Measurements from ENCODE around the gene PTPRD. TPM values are rescaled to one million over a fixed set of nuclear protein-coding genes. Genes with fewer than 3 reads are reported as not detected.

PTPRD gene
- total and polyA plus RNA-seq, 2 donors (not counting 1 experiment from before 2014, with no cell fraction given) = 0.35 to 4.8 TPM

DNA sequence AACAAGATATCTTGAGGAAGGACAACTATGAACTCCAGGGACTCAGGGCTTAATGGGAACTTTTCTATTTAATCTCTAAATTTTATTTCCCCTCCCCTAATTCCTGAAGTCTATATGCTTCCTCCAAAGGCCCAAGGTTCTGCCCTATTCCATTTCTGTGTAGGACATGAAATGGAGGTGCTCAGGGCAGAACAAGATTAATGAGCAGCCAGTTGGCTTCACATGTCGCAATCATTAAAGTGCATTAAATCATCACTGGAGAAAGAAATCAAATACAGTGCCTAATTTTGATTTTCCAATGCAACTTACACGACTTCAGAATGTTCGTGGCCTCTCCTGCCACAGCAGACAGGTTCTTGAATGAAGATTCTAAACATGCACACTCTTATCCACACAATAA, 862.1 kb downstream of the PTPRD start:
- no peak for DNase-seq (ENCODE audit: low read depth in 2 of 2)
- no peaks in the 10 kb centered on the region for H3K27me3 ChIP-seq (ENCODE audit: control insufficient read depth, insufficient read depth, low read length)
- H3K4me1 ChIP-seq (ENCODE audit: control insufficient read depth, extremely low read depth, insufficient read depth, low read length) = no peaks in the 10 kb centered on the region
- no peaks in the 10 kb centered on the region for H3K79me2 ChIP-seq (ENCODE audit: control insufficient read depth, insufficient read depth, low read length)
- no peak overlapping the region for H3K27ac ChIP-seq (ENCODE audit: insufficient read depth, low read length)
- no peak overlapping the region for H2AFZ ChIP-seq (ENCODE audit: low read length)
- no peaks in the 10 kb centered on the region for H4K20me1 ChIP-seq (ENCODE audit: control insufficient read depth, extremely low read depth, insufficient read depth, low read length)
- H3K4me2 ChIP-seq (ENCODE audit: extremely low read depth, insufficient read depth, low read length) = no peak overlapping the region
- H3K36me3 ChIP-seq (ENCODE audit: control insufficient read depth, insufficient read depth, low read length) = no peaks in the 10 kb centered on the region
- H3K9me3 ChIP-seq (ENCODE audit: control insufficient read depth, insufficient read depth, low read depth, low read length) = no peaks in the 10 kb centered on the region
- H3K4me3 ChIP-seq (replicated peaks in 1 of 4; ENCODE audit: control extremely low read depth in 1 of 4, insufficient read depth in 1 of 4, low read depth in 3 of 4, low read length in 4 of 4) = no peak overlapping the region
- H3K9ac ChIP-seq (ENCODE audit: insufficient read depth, low read length) = no peak overlapping the region
- TF ChIP-seq, protein P1, sequence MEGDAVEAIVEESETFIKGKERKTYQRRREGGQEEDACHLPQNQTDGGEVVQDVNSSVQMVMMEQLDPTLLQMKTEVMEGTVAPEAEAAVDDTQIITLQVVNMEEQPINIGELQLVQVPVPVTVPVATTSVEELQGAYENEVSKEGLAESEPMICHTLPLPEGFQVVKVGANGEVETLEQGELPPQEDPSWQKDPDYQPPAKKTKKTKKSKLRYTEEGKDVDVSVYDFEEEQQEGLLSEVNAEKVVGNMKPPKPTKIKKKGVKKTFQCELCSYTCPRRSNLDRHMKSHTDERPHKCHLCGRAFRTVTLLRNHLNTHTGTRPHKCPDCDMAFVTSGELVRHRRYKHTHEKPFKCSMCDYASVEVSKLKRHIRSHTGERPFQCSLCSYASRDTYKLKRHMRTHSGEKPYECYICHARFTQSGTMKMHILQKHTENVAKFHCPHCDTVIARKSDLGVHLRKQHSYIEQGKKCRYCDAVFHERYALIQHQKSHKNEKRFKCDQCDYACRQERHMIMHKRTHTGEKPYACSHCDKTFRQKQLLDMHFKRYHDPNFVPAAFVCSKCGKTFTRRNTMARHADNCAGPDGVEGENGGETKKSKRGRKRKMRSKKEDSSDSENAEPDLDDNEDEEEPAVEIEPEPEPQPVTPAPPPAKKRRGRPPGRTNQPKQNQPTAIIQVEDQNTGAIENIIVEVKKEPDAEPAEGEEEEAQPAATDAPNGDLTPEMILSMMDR (conservative IDR thresholded peaks at IDR 0.05 in 1 of 2, IDR thresholded peaks at IDR 0.05 in 1 of 2; ENCODE audit: low read depth in 1 of 2, low read length in 2 of 2) = no peak
- no peak for TF ChIP-seq EZH2 (IDR thresholded peaks at IDR 0.05; ENCODE audit: low read length, missing control alignments)

DNA sequence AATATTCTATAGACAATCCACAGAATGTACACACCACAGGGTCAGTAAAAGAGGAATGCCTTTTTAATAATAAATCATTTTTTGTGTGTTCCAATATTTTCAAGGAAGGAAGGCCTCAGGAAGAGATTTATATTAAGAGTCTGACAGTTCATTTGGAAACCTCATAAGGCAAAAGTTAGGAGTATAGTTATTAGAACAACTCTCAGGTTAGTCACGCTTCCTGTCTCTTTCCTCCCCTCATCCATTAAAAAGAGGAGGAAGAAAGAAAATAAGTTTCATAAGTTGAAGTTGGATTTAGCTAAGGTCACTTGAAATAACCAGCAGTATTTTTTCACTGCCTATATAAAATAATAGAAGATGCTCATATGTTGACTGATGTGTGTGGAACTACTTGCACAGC, 863.2 kb downstream of the PTPRD start:
- DNase-seq (ENCODE audit: low read depth in 2 of 2) = no peak
- Histone ChIP-seq H3K27ac (ENCODE audit: insufficient read depth, low read length) (no peak overlapping the region), H2AFZ (ENCODE audit: low read length) (no peak overlapping the region), H3K27me3 (ENCODE audit: control insufficient read depth, insufficient read depth, low read length) (no peaks in the 10 kb centered on the region), H3K79me2 (ENCODE audit: control insufficient read depth, insufficient read depth, low read length) (no peaks in the 10 kb centered on the region), H4K20me1 (ENCODE audit: control insufficient read depth, extremely low read depth, insufficient read depth, low read length) (no peaks in the 10 kb centered on the region), H3K9me3 (ENCODE audit: control insufficient read depth, insufficient read depth, low read depth, low read length) (no peaks in the 10 kb centered on the region), H3K4me3 (replicated peaks in 1 of 4; ENCODE audit: control extremely low read depth in 1 of 4, insufficient read depth in 1 of 4, low read depth in 3 of 4, low read length in 4 of 4) (no peak overlapping the region), H3K4me2 (ENCODE audit: extremely low read depth, insufficient read depth, low read length) (no peak overlapping the region), H3K4me1 (ENCODE audit: control insufficient read depth, extremely low read depth, insufficient read depth, low read length) (no peaks in the 10 kb centered on the region), H3K36me3 (ENCODE audit: control insufficient read depth, insufficient read depth, low read length) (no peaks in the 10 kb centered on the region), H3K9ac (ENCODE audit: insufficient read depth, low read length) (no peak overlapping the region)
- TF ChIP-seq, protein P1 (conservative IDR thresholded peaks at IDR 0.05 in 1 of 2, IDR thresholded peaks at IDR 0.05 in 1 of 2; ENCODE audit: low read depth in 1 of 2, low read length in 2 of 2) = no peak
- TF ChIP-seq EZH2 (IDR thresholded peaks at IDR 0.05; ENCODE audit: low read length, missing control alignments) = no peak

DNA sequence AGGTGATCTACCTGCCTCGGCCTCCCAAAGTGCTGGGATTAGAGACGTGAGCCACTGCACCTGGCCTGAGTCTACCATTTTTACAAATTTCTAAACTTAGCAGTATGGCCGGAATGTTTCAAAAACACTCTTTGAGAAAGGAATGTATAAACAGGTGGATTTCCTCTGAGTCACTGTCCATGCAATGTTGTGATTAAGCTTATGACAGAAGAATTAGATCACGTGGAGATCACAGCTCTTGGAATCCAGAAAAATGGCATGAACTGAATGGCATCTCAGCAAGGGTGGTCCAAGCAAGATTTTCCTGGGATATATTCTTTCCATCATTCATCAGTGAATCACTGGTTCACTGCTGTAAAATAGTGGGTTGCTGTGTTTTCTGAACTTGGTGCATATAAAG, 865.0 kb downstream of the PTPRD start:
- no peaks in the 10 kb centered on the region for H3K36me3 ChIP-seq (ENCODE audit: control insufficient read depth, insufficient read depth, low read length)
- H3K4me2 ChIP-seq (ENCODE audit: extremely low read depth, insufficient read depth, low read length) = no peak overlapping the region
- H3K9me3 ChIP-seq (ENCODE audit: control insufficient read depth, insufficient read depth, low read depth, low read length) = no peaks in the 10 kb centered on the region
- no peak overlapping the region for H3K9ac ChIP-seq (ENCODE audit: insufficient read depth, low read length)
- no peak overlapping the region for H3K27ac ChIP-seq (ENCODE audit: insufficient read depth, low read length)
- H3K4me3 ChIP-seq (replicated peaks in 1 of 4; ENCODE audit: control extremely low read depth in 1 of 4, insufficient read depth in 1 of 4, low read depth in 3 of 4, low read length in 4 of 4) = no peak overlapping the region
- no peaks in the 10 kb centered on the region for H4K20me1 ChIP-seq (ENCODE audit: control insufficient read depth, extremely low read depth, insufficient read depth, low read length)
- H2AFZ ChIP-seq (ENCODE audit: low read length) = no peak overlapping the region
- no peaks in the 10 kb centered on the region for H3K4me1 ChIP-seq (ENCODE audit: control insufficient read depth, extremely low read depth, insufficient read depth, low read length)
- no peaks in the 10 kb centered on the region for H3K79me2 ChIP-seq (ENCODE audit: control insufficient read depth, insufficient read depth, low read length)
- peak; percentile 6 to 62 for DNase-seq (ENCODE audit: low read depth in 2 of 2)
- H3K27me3 ChIP-seq (ENCODE audit: control insufficient read depth, insufficient read depth, low read length) = no peaks in the 10 kb centered on the region
- no peak for TF ChIP-seq EZH2 (IDR thresholded peaks at IDR 0.05; ENCODE audit: low read length, missing control alignments)
- TF ChIP-seq, protein P1 (conservative IDR thresholded peaks at IDR 0.05 in 1 of 2, IDR thresholded peaks at IDR 0.05 in 1 of 2; ENCODE audit: low read depth in 1 of 2, low read length in 2 of 2) = no peak

All from fibroblast of lung (primary cell).